ENCODE data around the gene SPAM1. TPM values are rescaled to one million over a fixed set of nuclear protein-coding genes. Genes with fewer than 3 reads are reported as not detected.
A peak's percentile ranks its signal among the peaks of the same experiment; 100 is the strongest.

The SPAM1 gene
- total RNA-seq, 1 donor from 2014 or later = not detected

- FAIRE-seq (no peak), DNase-seq (ENCODE audit: low read depth) (peak; percentile 57)
- no peak overlapping the region for H3K4me3 ChIP-seq (ENCODE audit: low read depth, low read length)
- TF ChIP-seq CTCF (IDR thresholded peaks at IDR 0.05; ENCODE audit: insufficient read depth, low read length, severe bottlenecking) = no peak
- no peaks in the 10 kb centered on the region for H3K36me3 ChIP-seq (ENCODE audit: control insufficient read depth, insufficient read depth, low read length)
- no peaks in the 10 kb centered on the region for H3K27me3 ChIP-seq (ENCODE audit: control insufficient read depth, insufficient read depth, low read length)
Observed at GRCh38 chr7:123977081-123977480, 52.0 kb downstream of the SPAM1 start.

- TF ChIP-seq CTCF (IDR thresholded peaks at IDR 0.05; ENCODE audit: insufficient read depth, low read length, severe bottlenecking) = no peak
- Histone ChIP-seq H3K27me3 (ENCODE audit: control insufficient read depth, insufficient read depth, low read length) (no peaks in the 10 kb centered on the region), H3K4me3 (ENCODE audit: low read depth, low read length) (no peak overlapping the region), H3K36me3 (ENCODE audit: control insufficient read depth, insufficient read depth, low read length) (no peaks in the 10 kb centered on the region)
- DNase-seq (ENCODE audit: low read depth) (peak; percentile 49), FAIRE-seq (no peak)
Observed at GRCh38 chr7:123979876-123980275, 54.8 kb downstream of the SPAM1 start.

GRCh38 chr7:123987445-123987844, 62.4 kb downstream of the SPAM1 start:
- H3K4me3 ChIP-seq (ENCODE audit: low read depth, low read length) = no peak overlapping the region
- H3K27me3 ChIP-seq (ENCODE audit: control insufficient read depth, insufficient read depth, low read length) = no peaks in the 10 kb centered on the region
- no peaks in the 10 kb centered on the region for H3K36me3 ChIP-seq (ENCODE audit: control insufficient read depth, insufficient read depth, low read length)
- TF ChIP-seq CTCF (IDR thresholded peaks at IDR 0.05; ENCODE audit: insufficient read depth, low read length, severe bottlenecking) = no peak
- DNase-seq (ENCODE audit: low read depth) = no peak
- no peak for FAIRE-seq

GRCh38 chr7:123992913-123993518, 68.0 kb downstream of the SPAM1 start:
- FAIRE-seq = no peak
- no peaks in the 10 kb centered on the region for H3K36me3 ChIP-seq (ENCODE audit: control insufficient read depth, insufficient read depth, low read length)
- no peaks in the 10 kb centered on the region for H3K27me3 ChIP-seq (ENCODE audit: control insufficient read depth, insufficient read depth, low read length)
- no peak for DNase-seq (ENCODE audit: low read depth)
- H3K4me3 ChIP-seq (ENCODE audit: low read depth, low read length) = no peak overlapping the region
- TF ChIP-seq CTCF (IDR thresholded peaks at IDR 0.05; ENCODE audit: insufficient read depth, low read length, severe bottlenecking) = no peak

- DNase-seq (ENCODE audit: low read depth) (no peak), FAIRE-seq (no peak)
- no peak overlapping the region for H3K4me3 ChIP-seq (ENCODE audit: low read depth, low read length)
- no peak for TF ChIP-seq CTCF (IDR thresholded peaks at IDR 0.05; ENCODE audit: insufficient read depth, low read length, severe bottlenecking)
- no peaks in the 10 kb centered on the region for H3K36me3 ChIP-seq (ENCODE audit: control insufficient read depth, insufficient read depth, low read length)
- H3K27me3 ChIP-seq (ENCODE audit: control insufficient read depth, insufficient read depth, low read length) = no peaks in the 10 kb centered on the region
Observed at GRCh38 chr7:123993996-123994395, 69.0 kb downstream of the SPAM1 start.

- H3K4me3 ChIP-seq (ENCODE audit: low read depth, low read length) = no peak overlapping the region
- FAIRE-seq (no peak), DNase-seq (ENCODE audit: low read depth) (no peak)
- H3K27me3 ChIP-seq (ENCODE audit: control insufficient read depth, insufficient read depth, low read length) = no peaks in the 10 kb centered on the region
- H3K36me3 ChIP-seq (ENCODE audit: control insufficient read depth, insufficient read depth, low read length) = no peaks in the 10 kb centered on the region
- TF ChIP-seq CTCF (IDR thresholded peaks at IDR 0.05; ENCODE audit: insufficient read depth, low read length, severe bottlenecking) = no peak
Observed at GRCh38 chr7:123994449-123994848, 69.4 kb downstream of the SPAM1 start.
